Right lobe of liver (tissue), 4 donors: ENCODE measurements around the gene FAM13B.

Experiments used
- POLR2A ChIP-seq: fragments of 450-650 bp; IDR thresholded peaks from one replicate; pipeline ENCODE4 v1.6.1; 2017; ENCODE audit warnings: antibody characterized with exemption, mild to moderate bottlenecking
- TF ChIP-seq, protein P1 (sequence below), 4 donors: fragments of 200-600 bp in 3 of 4; fragments of 450-650 bp in 1 of 4; IDR thresholded peaks; one replicate each; pipeline versions ENCODE4 v1.5.1 to v1.8.0; 2016 to 2022; ENCODE audit warnings: antibody characterized with exemption in 4 of 4, mild to moderate bottlenecking in 2 of 4
- donor health status: DM: no; HTN: no; CAD: no.
- donor health status: DM: no; HTN: no; CAD: no.
- donor health status: DM: no; HTN: yes; CAD: no.

DNA sequence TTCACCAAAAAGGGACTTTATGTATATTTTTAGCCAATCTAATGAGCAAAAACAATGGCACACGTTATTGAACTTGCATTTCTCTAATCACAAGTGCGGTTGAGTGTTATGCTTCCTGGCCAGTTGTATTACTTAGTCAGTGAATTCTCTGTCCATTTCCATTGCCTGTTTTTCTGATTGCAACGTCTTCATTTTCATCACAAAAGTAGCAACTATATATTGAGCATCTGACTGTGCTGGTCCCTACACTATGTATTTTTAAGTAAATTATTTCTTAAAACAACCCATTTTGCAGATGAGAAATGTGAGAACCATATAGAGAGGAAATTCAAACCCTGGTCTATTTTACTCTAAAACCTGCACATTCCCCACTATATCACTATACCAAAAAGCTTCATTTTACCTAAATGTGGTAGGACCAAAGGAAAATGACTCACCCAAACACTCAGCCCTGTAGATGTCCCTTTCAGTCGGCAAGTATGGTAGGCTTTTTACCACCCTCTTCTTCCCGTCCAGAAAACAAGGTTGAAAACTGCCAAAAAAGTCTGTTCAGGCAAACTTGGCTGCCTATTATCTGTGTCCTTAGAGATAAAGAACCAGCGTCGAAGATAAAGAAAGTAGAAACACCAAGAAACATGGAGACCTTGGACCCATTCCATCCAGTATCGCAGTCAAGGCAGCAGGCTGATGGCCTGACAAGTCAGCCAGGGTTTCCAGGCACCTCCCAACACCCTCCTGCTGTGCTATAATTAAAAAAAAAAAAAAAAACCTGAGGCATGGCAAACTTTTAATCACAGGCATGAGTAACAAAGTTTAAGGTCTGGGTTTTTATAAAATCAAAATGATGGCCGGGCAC lies 18.8 kb upstream of the FAM13B start:
- TF ChIP-seq, protein P1, sequence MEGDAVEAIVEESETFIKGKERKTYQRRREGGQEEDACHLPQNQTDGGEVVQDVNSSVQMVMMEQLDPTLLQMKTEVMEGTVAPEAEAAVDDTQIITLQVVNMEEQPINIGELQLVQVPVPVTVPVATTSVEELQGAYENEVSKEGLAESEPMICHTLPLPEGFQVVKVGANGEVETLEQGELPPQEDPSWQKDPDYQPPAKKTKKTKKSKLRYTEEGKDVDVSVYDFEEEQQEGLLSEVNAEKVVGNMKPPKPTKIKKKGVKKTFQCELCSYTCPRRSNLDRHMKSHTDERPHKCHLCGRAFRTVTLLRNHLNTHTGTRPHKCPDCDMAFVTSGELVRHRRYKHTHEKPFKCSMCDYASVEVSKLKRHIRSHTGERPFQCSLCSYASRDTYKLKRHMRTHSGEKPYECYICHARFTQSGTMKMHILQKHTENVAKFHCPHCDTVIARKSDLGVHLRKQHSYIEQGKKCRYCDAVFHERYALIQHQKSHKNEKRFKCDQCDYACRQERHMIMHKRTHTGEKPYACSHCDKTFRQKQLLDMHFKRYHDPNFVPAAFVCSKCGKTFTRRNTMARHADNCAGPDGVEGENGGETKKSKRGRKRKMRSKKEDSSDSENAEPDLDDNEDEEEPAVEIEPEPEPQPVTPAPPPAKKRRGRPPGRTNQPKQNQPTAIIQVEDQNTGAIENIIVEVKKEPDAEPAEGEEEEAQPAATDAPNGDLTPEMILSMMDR (IDR thresholded peaks at IDR 0.05) = no peak
- TF ChIP-seq POLR2A = no peak
